RWPE1 (cell line): Measurements from ENCODE around the gene IFIT5.

ENCODE experiments used
- CTCF ChIA-PET: fragments of 350-600 bp; sonication (Branson Sonifier 250); formaldehyde crosslinking; extraction: SDS; loops from one replicate; lab custom pipeline; 2021; lab: Yijun Ruan, JAX
- POLR2A ChIA-PET: fragments of 400-600 bp; formaldehyde crosslinking; extraction: SDS; loops from one replicate; lab custom pipeline; 2020; ENCODE audit warnings: antibody characterized with exemption; ENCODE audit not compliant: low non-redundant PET; lab: Yijun Ruan, JAX
- DNase-seq: peaks from one replicate; pipeline ENCODE4 v3.0.0; 2012; ENCODE audit warnings: low spot score
- H3K27ac ChIP-seq: fragments of 450-650 bp; 2 replicates; pipeline ENCODE4 v1.5.1; 2017
- TF ChIP-seq, protein P1 (sequence below): fragments of 450-650 bp; conservative IDR thresholded peaks from 2 replicates; pipeline ENCODE4 v1.5.1; 2017; ENCODE audit warnings: low read depth, mild to moderate bottlenecking

IFIT5 gene, protein sequence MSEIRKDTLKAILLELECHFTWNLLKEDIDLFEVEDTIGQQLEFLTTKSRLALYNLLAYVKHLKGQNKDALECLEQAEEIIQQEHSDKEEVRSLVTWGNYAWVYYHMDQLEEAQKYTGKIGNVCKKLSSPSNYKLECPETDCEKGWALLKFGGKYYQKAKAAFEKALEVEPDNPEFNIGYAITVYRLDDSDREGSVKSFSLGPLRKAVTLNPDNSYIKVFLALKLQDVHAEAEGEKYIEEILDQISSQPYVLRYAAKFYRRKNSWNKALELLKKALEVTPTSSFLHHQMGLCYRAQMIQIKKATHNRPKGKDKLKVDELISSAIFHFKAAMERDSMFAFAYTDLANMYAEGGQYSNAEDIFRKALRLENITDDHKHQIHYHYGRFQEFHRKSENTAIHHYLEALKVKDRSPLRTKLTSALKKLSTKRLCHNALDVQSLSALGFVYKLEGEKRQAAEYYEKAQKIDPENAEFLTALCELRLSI

DNA sequence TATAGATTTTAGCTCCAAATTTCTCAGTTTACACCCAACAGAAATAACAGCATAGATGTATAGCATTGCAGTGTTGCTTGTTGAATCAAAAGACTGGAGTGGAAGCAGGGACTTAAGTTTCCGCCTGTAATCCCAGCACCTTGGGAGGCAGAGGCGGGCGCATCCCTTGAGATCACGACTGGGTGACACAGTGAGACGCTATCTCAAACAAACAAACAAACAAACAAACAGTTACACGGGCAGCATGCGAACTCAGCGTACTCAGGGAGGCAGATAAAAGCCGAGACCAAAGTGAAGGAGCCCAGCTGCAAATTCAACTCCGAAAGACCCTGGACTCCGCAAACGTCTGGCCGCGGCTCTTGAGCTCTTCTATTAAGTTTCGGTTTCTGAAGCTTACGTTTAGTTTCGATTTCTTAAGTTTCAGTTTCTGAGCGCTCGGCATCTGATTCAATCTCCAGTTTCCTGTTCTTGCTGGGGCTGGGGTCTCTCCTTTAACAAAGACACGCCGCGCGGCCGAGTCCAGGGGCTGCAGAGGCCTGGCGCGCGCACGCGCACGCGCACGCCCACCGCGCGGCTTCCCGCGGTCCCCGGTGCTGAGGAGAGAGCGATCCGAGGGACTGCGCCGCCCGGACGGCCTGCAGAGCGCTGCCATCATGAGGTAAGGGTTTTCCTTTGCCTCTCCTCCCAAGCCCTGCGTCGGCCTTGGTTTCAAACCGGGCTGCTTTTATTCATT lies at the start of gene IFIT5:
TSS of gene IFIT5 (plus strand) at position 423 of the 733 bp plus-strand sequence. CDS start at position 654, 231 bp downstream.
- DNase-seq, result peak; percentile 77
- ChIA-PET POLR2A (interaction anchor here (0.7 to 1.2 kb wide), 3 partner anchors 16 to 195 kb away, joined by 3 read pairs; partner anchors contain the start of gene LIPA), CTCF (interaction anchor here (0.6 to 1.0 kb wide), 5 partner anchors 98 to 1789 kb away, joined by 3 to 6 read pairs (median 4); no protein-coding TSS in a partner anchor)
- TF ChIP-seq, protein P1, sequence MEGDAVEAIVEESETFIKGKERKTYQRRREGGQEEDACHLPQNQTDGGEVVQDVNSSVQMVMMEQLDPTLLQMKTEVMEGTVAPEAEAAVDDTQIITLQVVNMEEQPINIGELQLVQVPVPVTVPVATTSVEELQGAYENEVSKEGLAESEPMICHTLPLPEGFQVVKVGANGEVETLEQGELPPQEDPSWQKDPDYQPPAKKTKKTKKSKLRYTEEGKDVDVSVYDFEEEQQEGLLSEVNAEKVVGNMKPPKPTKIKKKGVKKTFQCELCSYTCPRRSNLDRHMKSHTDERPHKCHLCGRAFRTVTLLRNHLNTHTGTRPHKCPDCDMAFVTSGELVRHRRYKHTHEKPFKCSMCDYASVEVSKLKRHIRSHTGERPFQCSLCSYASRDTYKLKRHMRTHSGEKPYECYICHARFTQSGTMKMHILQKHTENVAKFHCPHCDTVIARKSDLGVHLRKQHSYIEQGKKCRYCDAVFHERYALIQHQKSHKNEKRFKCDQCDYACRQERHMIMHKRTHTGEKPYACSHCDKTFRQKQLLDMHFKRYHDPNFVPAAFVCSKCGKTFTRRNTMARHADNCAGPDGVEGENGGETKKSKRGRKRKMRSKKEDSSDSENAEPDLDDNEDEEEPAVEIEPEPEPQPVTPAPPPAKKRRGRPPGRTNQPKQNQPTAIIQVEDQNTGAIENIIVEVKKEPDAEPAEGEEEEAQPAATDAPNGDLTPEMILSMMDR, result no peak
- H3K27ac ChIP-seq, result peak within 1 kb of the TSS; percentile 88

DNA sequence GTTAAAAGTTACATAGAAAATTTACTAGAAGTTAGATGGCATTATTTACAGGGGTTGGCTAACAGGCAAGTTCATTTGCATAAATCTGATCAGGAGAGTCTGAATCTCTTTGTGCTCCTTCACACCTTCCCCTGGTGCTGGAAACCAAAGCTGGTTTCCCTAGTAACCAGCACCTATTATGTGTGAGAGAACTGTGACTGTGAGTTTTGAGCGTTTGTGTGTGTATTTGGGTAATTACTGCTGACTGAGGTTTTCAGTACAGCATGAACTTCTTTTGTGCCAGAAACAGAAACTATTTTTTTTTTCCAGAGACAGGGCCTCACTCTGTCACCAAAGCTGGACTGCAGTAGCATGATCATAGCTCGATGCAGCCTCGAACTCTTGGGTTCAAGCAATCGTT lies 46.8 kb upstream of the IFIT5 start:
- H3K27ac ChIP-seq, result no peak overlapping the region
- DNase-seq, result no peak
- ChIA-PET CTCF (interaction anchor here (0.7 to 1.2 kb wide), 3 partner anchors 20 to 346 kb away, joined by 3 to 8 read pairs (median 4); no protein-coding TSS in a partner anchor), POLR2A (no interaction called here)
- TF ChIP-seq, protein P1, result no peak

DNA sequence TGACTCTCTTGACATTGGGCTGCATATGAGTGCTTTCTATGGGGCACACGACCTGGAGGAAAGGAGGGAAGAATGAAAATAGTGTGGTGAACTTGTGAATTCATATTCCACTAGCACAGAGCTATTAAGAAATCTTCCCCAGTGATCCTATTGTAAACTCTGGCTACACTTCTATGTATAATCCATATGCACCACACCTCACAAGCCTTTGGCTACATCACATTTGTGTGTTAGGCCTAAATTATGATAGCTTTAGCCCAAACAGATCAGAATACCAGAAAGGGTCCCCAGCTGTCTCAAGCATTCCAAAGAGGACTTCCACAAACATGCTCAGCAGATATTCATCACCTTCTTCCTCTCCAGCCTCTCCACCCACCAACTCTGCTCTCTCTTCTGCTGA lies 46.2 kb upstream of the IFIT5 start:
- DNase-seq, result no peak
- POLR2A ChIA-PET, result no interaction called here
- TF ChIP-seq, protein P1, result no peak
- no peak overlapping the region for H3K27ac ChIP-seq
- CTCF ChIA-PET, result interaction anchor here (0.7 to 1.3 kb wide), 5 partner anchors 10 to 346 kb away, joined by 3 to 8 read pairs (median 3); no protein-coding TSS in a partner anchor

DNA sequence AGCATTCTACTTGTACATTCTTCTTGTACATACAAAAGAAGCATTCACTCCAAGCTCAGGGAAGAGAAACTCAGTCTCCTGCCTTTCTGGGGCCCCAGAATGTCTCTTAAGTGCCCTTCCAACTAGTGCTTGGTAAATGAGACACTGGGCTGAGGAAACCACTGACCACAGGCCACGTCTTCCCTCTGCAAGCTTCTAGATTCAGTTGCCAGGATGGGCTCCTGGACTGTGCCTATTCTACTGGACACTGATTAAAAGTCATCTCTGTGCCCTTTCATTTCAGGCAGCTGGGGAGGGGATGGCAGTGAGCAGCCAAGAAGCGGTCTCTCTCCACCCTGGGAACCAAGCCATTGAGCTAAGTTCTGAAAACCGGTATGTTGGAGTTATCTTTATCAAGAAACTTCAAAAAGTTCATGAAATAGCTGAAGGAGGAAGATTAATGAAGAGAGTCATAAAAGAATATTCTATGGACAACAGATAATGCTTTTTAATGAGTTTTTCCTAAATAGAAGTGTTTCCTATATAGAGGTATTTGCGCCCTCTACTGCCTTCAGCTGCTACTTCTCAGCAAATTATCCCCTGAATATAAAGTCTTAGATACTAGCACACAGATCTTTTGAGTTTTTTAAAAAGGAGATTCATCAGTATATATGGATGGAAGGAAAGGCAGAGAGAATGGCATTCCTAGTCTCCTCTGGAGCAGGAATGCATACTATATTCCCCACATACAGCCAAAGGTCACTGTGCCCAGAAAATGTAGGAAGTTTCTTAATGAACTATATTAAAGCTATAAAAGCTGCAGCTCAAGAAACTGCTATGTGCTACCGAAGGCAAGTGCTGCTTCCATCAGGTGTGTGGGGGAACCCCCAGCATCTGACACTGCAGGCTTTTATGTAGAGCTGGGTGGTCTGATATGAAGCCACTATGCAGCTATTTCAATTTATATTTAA lies 44.9 kb upstream of the IFIT5 start:
- POLR2A ChIA-PET, result no interaction called here
- H3K27ac ChIP-seq, result no peak overlapping the region
- TF ChIP-seq, protein P1, result peak; percentile 43; the same call in 1 of the 2 replicates
- peak; percentile 49 for DNase-seq
- CTCF ChIA-PET, result interaction anchor here (0.6 to 1.5 kb wide), 16 partner anchors 10 to 916 kb away, joined by 3 to 11 read pairs (median 3); partner anchors contain the start of genes IFIT3 and LIPA

DNA sequence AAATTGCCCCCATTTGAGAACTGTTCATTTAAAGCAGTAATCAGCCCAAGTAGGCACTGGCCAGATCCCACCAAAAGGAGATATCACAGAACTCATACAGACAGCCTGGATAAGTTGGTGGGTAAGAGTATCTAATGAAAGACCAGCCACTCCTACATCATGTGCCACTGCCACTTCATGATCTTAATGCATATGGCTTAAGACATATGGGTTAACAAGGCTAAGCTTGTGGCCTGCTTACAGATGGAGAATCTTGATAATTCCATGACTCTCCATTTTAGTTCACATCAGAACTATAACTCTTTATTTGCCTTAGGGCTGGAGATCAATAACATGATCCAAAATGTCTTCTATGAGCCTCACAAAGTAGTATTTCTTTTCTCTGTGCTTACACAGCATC lies 43.3 kb upstream of the IFIT5 start:
- no peak overlapping the region for H3K27ac ChIP-seq
- ChIA-PET CTCF (interaction anchor here (0.7 kb wide), 1 partner anchor 448 kb away, joined by 4 read pairs; no protein-coding TSS in a partner anchor), POLR2A (no interaction called here)
- no peak for DNase-seq
- TF ChIP-seq, protein P1, result no peak
